SK-N-SH (cell line): ENCODE measurements around the gene CLEC19A. TPM values are rescaled to one million over a fixed set of nuclear protein-coding genes. Genes with fewer than 3 reads are reported as not detected.

ENCODE experiments used
- CTCF ChIA-PET: fragments of 300-600, 350-600 bp; formaldehyde crosslinking; extraction: SDS; loops from one replicate; lab custom pipeline; 2021; lab: Yijun Ruan, JAX
- POLR2A ChIA-PET: fragments of 350-600 bp; sonication (Branson Sonifier 250); formaldehyde crosslinking; extraction: SDS; loops from one replicate; lab custom pipeline; 2020; ENCODE audit warnings: antibody characterized with exemption, inconsistent platforms; lab: Yijun Ruan, JAX
- DNase-seq: peaks from one replicate; pipeline ENCODE4 v3.0.0; 2012
- H2AFZ ChIP-seq: fragments of 200-600 bp; sonication (generic); 2 replicates; pipeline ENCODE4 v1.8.1; 2016; ENCODE audit warnings: antibody characterized with exemption, mild to moderate bottlenecking, low read depth
- H3F3A ChIP-seq: fragments of 200-600 bp; sonication (generic); replicated peaks from 2 replicates; pipeline ENCODE3; 2016; ENCODE audit warnings: antibody characterized with exemption, mild to moderate bottlenecking; ENCODE audit not compliant: insufficient read depth
- H3K27ac ChIP-seq, 2 experiments: fragments of 200-500 bp in 1 of 2; fragments of 200-600 bp in 1 of 2; sonication (Bioruptor generic) in 1 of 2; sonication (generic), shearing (Covaris generic) in 1 of 2; 2 replicates each; pipeline versions ENCODE4 v1.5.1 to v1.6.1; 2014 to 2016; ENCODE audit warnings: low read depth in 2 of 2, inconsistent platforms in 1 of 2, low read length in 1 of 2, mild to moderate bottlenecking in 1 of 2, mixed read lengths in 1 of 2
- H3K27me3 ChIP-seq: fragments of 200-600 bp; sonication (generic), shearing (Covaris generic); 2 replicates; pipeline ENCODE4 v1.6.1; 2016; ENCODE audit warnings: mixed run types; ENCODE audit not compliant: insufficient read depth
- H3K36me3 ChIP-seq, 2 experiments: fragments of 200-500 bp in 1 of 2; fragments of 200-600 bp in 1 of 2; sonication (Bioruptor generic) in 1 of 2; sonication (generic) in 1 of 2; replicated peaks in 1 of 2; 2 replicates each; pipeline versions ENCODE3 to v1.5.1; 2014 to 2016; ENCODE audit warnings: low read length in 1 of 2, mild to moderate bottlenecking in 1 of 2; ENCODE audit not compliant: insufficient read depth in 2 of 2, control insufficient read depth in 1 of 2
- H3K4me1 ChIP-seq, 2 experiments: fragments of 200-500 bp in 1 of 2; fragments of 200-600 bp in 1 of 2; sonication (Bioruptor generic) in 1 of 2; sonication (generic), shearing (Covaris generic) in 1 of 2; 2 replicates each; pipeline versions ENCODE4 v1.5.1 to v1.6.1; 2014 to 2016; ENCODE audit warnings: low read depth in 1 of 2, low read length in 1 of 2, mixed run types in 1 of 2; ENCODE audit not compliant: insufficient read depth in 2 of 2, control insufficient read depth in 1 of 2
- H3K4me2 ChIP-seq: fragments of 200-600 bp; sonication (generic), shearing (Covaris generic); 2 replicates; pipeline ENCODE4 v1.6.1; 2017; ENCODE audit warnings: mixed run types
- H3K4me3 ChIP-seq, 2 experiments: fragments of 200-500 bp in 1 of 2; fragments of 200-600 bp in 1 of 2; sonication (Bioruptor generic) in 1 of 2; sonication (generic), shearing (Covaris generic) in 1 of 2; 2 replicates each; pipeline versions ENCODE4 v1.5.1 to v1.8.1; 2014 to 2016; ENCODE audit warnings: low read depth in 2 of 2, inconsistent platforms in 1 of 2, low read length in 1 of 2, mild to moderate bottlenecking in 1 of 2, mixed read lengths in 1 of 2, moderate library complexity in 1 of 2
- H3K79me2 ChIP-seq: fragments of 200-600 bp; sonication (generic); 2 replicates; pipeline ENCODE4 v1.8.1; 2017; ENCODE audit warnings: mild to moderate bottlenecking; ENCODE audit not compliant: insufficient read depth
- H3K9ac ChIP-seq: fragments of 200-600 bp; sonication (generic); 2 replicates; pipeline ENCODE4 v1.6.1; 2017; ENCODE audit warnings: mixed run types
- H3K9me2 ChIP-seq: fragments of 200-600 bp; sonication (generic); 2 replicates; pipeline ENCODE4 v1.6.1; 2017; ENCODE audit warnings: mixed run types
- H3K9me3 ChIP-seq: fragments of 200-600 bp; sonication (generic); 2 replicates; pipeline ENCODE4 v1.6.1; 2017; ENCODE audit warnings: mixed run types, mild to moderate bottlenecking, moderate library complexity
- H4K20me1 ChIP-seq: fragments of 200-600 bp; sonication (generic); 2 replicates; pipeline ENCODE4 v1.6.1; 2017; ENCODE audit warnings: mild to moderate bottlenecking, mixed run types; ENCODE audit not compliant: insufficient read depth
- CHD2 ChIP-seq: fragments of 150-350 bp; IDR thresholded peaks from 2 replicates; pipeline ENCODE4 v1.6.1; 2018; ENCODE audit warnings: low read length; ENCODE audit not compliant: partially characterized antibody
- FOXJ3 ChIP-seq: sonication (generic); formaldehyde crosslinking; IDR thresholded peaks from 2 replicates; pipeline ENCODE4 v1.5.1; 2020; ENCODE audit warnings: mild to moderate bottlenecking, missing genetic modification reagents
- GABPA ChIP-seq: IDR thresholded peaks from 2 replicates; pipeline ENCODE4 v1.4.0; 2012; ENCODE audit warnings: low read depth, mild to moderate bottlenecking
- GATA2 ChIP-seq: sonication (generic); formaldehyde crosslinking; IDR thresholded peaks from 2 replicates; pipeline ENCODE4 v1.5.0; 2020; ENCODE audit warnings: mild to moderate bottlenecking, missing genetic modification reagents
- NRF1 ChIP-seq: IDR thresholded peaks from 2 replicates; pipeline ENCODE4 v1.6.1; 2012; ENCODE audit warnings: low read depth, mild to moderate bottlenecking, low read length
- POLR2AphosphoS5 ChIP-seq: IDR thresholded peaks from 2 replicates; pipeline ENCODE4 v1.6.1; 2012; ENCODE audit warnings: low read depth, low read length
- RCOR1 ChIP-seq: fragments of 150-350 bp; IDR thresholded peaks from 2 replicates; pipeline ENCODE4 v1.6.1; 2017; ENCODE audit warnings: antibody characterized with exemption, low read length
- RXRA ChIP-seq: IDR thresholded peaks from 2 replicates; pipeline ENCODE4 v1.4.0; 2012; ENCODE audit warnings: low read depth, mild to moderate bottlenecking, borderline replicate concordance
- SIN3A ChIP-seq: IDR thresholded peaks from 2 replicates; pipeline ENCODE4 v1.6.1; 2012; ENCODE audit warnings: low read depth, mild to moderate bottlenecking, low read length, moderate library complexity, borderline replicate concordance
- YY1 ChIP-seq: IDR thresholded peaks from 2 replicates; pipeline ENCODE4 v1.4.0; 2012; ENCODE audit warnings: low read depth, mild to moderate bottlenecking
- WGBS: methylation state at CpG from one replicate; pipeline ENCODE4 v1.1.6; 2017; ENCODE audit warnings: low lambda C conversion rate; 5-methylcytosine and 5-hydroxymethylcytosine counted together
- polyA plus RNA-seq, 3 experiments: library from polyadenylated mRNA; depleted of rRNA; stranded (reverse); fragments of >200 nt; gene quantifications; 2 replicates each; pipeline ENCODE4 v1.2.3, GENCODE V29; 2012
- TF ChIP-seq, protein P1 (sequence below): IDR thresholded peaks from 2 replicates; pipeline ENCODE4 v1.4.0; 2012; ENCODE audit warnings: low read depth
- TF ChIP-seq, protein P2 (sequence below): IDR thresholded peaks from 2 replicates; pipeline ENCODE4 v1.4.0; 2012; ENCODE audit warnings: low read depth, borderline replicate concordance
- TF ChIP-seq, protein P3 (sequence below): fragments of 200-600 bp; sonication (generic); IDR thresholded peaks from 2 replicates; pipeline ENCODE4 v1.6.1; 2017; ENCODE audit warnings: antibody characterized with exemption, mild to moderate bottlenecking, moderate library complexity
- TF ChIP-seq, protein P4 (sequence below): IDR thresholded peaks from 2 replicates; pipeline ENCODE4 v1.4.0; 2012; ENCODE audit warnings: low read depth, borderline replicate concordance

CLEC19A gene
- polyA plus RNA-seq, 1 of the 3 experiments (the other 2 are of a cell fraction), result not detected

DNA sequence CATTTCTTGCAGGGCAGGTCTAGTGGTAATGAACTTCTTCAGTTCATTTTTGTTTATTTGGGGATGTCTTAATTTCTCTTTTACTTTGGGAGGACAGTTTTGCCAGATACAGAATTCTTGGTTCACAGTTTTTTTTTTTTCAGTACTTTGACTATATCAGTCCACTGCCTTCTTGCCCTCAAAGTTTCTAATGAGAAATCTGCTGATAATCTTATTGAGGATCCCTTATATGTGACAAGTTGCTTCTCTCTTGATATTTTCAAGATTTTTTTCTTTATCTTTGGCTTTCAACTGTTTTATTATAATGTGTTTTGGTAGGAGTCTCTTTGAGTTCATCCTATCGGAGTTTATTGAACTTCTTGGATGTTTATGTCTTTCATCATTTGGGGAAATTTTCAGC is 42.8 kb downstream of the CLEC19A start:
- H3K27me3 ChIP-seq, result no peaks in the 10 kb centered on the region
- no peak overlapping the region for H3K4me3 ChIP-seq
- 74% methylated on average over 1 of the region's 1 CpG for WGBS
- H3K9me3 ChIP-seq, result no peaks in the 10 kb centered on the region
- peaks cover 0 to 6% of the 10 kb centered on the region in 2 experiments; a peak in 1 of 4 replicates for H3K4me1 ChIP-seq
- no peak overlapping the region for H3K9ac ChIP-seq
- H3K79me2 ChIP-seq, result no peaks in the 10 kb centered on the region
- H4K20me1 ChIP-seq, result no peaks in the 10 kb centered on the region
- DNase-seq, result no peak
- H3K4me2 ChIP-seq, result no peak overlapping the region
- H2AFZ ChIP-seq, result no peak overlapping the region
- TF ChIP-seq, protein P1, sequence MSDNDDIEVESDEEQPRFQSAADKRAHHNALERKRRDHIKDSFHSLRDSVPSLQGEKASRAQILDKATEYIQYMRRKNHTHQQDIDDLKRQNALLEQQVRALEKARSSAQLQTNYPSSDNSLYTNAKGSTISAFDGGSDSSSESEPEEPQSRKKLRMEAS, result no peak
- TF ChIP-seq CHD2 (no peak), RCOR1 (no peak), SIN3A (no peak), NRF1 (no peak), GABPA (no peak)
- TF ChIP-seq, protein P2, sequence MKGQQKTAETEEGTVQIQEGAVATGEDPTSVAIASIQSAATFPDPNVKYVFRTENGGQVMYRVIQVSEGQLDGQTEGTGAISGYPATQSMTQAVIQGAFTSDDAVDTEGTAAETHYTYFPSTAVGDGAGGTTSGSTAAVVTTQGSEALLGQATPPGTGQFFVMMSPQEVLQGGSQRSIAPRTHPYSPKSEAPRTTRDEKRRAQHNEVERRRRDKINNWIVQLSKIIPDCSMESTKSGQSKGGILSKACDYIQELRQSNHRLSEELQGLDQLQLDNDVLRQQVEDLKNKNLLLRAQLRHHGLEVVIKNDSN, result no peak
- TF ChIP-seq, protein P3, sequence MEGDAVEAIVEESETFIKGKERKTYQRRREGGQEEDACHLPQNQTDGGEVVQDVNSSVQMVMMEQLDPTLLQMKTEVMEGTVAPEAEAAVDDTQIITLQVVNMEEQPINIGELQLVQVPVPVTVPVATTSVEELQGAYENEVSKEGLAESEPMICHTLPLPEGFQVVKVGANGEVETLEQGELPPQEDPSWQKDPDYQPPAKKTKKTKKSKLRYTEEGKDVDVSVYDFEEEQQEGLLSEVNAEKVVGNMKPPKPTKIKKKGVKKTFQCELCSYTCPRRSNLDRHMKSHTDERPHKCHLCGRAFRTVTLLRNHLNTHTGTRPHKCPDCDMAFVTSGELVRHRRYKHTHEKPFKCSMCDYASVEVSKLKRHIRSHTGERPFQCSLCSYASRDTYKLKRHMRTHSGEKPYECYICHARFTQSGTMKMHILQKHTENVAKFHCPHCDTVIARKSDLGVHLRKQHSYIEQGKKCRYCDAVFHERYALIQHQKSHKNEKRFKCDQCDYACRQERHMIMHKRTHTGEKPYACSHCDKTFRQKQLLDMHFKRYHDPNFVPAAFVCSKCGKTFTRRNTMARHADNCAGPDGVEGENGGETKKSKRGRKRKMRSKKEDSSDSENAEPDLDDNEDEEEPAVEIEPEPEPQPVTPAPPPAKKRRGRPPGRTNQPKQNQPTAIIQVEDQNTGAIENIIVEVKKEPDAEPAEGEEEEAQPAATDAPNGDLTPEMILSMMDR, result no peak
- TF ChIP-seq, all 33 proteins: peak for 0
- no peaks in the 10 kb centered on the region for H3F3A ChIP-seq
- ChIA-PET POLR2A (no interaction called here), CTCF (interaction anchor here (1.2 kb wide), 1 partner anchor 243 kb away, joined by 3 read pairs; no protein-coding TSS in a partner anchor)
- no peaks in the 10 kb centered on the region for H3K9me2 ChIP-seq
- no peak overlapping the region for H3K27ac ChIP-seq
- H3K36me3 ChIP-seq, result no peaks in the 10 kb centered on the region

DNA sequence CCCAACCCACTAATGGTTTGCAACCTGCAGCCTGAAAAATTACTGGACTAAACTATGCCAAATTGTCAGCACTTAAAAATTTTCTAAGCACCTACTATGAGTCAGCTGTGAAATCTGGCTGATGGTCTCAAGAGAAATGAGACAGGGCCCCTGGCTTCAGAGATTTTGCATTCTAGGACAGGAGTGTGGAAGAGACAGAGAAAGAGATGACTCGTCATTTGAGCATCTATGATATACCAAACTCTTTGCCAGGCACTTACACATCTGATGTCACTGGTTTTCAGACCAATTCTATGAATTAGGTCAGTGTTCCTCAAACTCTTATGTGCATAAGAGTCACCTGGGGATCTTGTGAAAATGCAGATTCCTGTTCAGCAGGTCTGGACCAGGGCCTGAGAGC is 44.4 kb downstream of the CLEC19A start:
- Histone ChIP-seq H3K4me2 (no peak overlapping the region), H3K9me3 (no peaks in the 10 kb centered on the region), H3K4me3 (no peak overlapping the region), H3K9me2 (no peaks in the 10 kb centered on the region), H3F3A (no peaks in the 10 kb centered on the region), H3K4me1 (peaks cover 0 to 6% of the 10 kb centered on the region in 2 experiments; a peak in 1 of 4 replicates), H3K9ac (no peak overlapping the region), H3K27me3 (no peaks in the 10 kb centered on the region), H4K20me1 (no peaks in the 10 kb centered on the region), H2AFZ (no peak overlapping the region), H3K79me2 (no peaks in the 10 kb centered on the region), H3K27ac (no peak overlapping the region), H3K36me3 (no peaks in the 10 kb centered on the region)
- CTCF ChIA-PET, result interaction anchor here (1.3 kb wide), 1 partner anchor 9 kb away, joined by 4 read pairs; no protein-coding TSS in a partner anchor
- WGBS, result 47% methylated on average over 1 of the region's 1 CpG
- no peak for DNase-seq
- TF ChIP-seq FOXJ3 (CRISPR knock-in tag), result no peak
- TF ChIP-seq, protein P4, sequence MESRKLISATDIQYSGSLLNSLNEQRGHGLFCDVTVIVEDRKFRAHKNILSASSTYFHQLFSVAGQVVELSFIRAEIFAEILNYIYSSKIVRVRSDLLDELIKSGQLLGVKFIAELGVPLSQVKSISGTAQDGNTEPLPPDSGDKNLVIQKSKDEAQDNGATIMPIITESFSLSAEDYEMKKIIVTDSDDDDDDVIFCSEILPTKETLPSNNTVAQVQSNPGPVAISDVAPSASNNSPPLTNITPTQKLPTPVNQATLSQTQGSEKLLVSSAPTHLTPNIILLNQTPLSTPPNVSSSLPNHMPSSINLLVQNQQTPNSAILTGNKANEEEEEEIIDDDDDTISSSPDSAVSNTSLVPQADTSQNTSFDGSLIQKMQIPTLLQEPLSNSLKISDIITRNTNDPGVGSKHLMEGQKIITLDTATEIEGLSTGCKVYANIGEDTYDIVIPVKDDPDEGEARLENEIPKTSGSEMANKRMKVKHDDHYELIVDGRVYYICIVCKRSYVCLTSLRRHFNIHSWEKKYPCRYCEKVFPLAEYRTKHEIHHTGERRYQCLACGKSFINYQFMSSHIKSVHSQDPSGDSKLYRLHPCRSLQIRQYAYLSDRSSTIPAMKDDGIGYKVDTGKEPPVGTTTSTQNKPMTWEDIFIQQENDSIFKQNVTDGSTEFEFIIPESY, result no peak
- no peak for TF ChIP-seq YY1
- no peak for TF ChIP-seq SIN3A
- TF ChIP-seq POLR2AphosphoS5, result no peak
- TF ChIP-seq RXRA, result no peak
- no peak for TF ChIP-seq GATA2
- POLR2A ChIA-PET, result no interaction called here
